GM19328 (cell line): Measurements from ENCODE around the gene CASZ1.

ENCODE experiments used
- ATAC-seq: cut with Tn5 transposase; IDR thresholded peaks from one replicate; pipeline ENCODE4 v1.9.1; 2021; ENCODE audit warnings: mild to moderate bottlenecking, moderate library complexity; ENCODE audit not compliant: unreplicated experiment

The CASZ1 gene

DNA sequence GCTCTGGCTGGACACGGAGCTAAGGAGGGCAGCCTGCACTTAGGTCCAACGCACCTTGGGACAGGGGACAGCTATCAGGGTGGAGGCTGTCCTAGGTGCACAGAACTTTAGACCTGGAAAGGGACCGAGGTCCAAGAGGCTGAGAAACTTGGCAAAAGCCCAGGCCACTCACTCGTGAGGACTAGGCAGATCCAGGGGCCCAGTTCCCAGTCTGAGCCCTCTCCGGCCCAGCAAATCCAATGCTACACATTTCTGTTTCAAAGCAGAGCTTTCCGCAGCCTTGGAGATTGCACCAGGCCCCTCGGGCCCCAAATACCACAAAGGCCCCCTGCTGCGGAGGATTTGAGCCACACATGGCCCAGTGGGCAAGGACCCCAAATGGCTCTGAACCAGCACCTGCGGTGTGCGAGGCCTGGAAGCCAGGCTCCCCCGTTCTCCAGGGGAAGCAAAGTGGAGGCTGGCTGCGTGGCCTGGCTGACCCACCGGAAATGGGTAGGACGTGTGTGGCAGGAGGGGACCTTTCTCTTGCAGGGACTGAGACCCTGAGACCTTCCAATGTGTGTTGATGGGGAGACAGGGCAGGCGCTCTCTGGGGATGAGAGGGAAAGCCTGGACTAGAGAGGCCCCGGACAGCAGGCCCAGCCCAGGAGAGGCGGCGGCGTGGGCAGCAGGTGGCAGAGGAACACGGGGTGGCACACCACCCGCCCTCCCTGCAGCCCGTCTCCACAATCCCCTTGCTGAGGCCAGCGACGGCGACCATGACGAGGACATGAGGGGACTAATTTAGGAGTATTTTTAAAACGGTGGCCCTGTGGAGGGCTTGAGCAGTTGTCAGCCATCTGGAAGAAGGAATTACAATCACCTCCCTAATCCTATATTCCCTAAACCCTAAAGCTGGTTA is 118.7 kb downstream of the CASZ1 start:
- no peak for ATAC-seq

GRCh38 chr1:10676963-10677362 is 119.5 kb downstream of the CASZ1 start:
- ATAC-seq: no peak

- ATAC-seq: no peak
Observed at GRCh38 chr1:10675813-10676212, 120.6 kb downstream of the CASZ1 start.

- ATAC-seq: no peak
Observed at GRCh38 chr1:10674700-10675609, 121.5 kb downstream of the CASZ1 start.

GRCh38 chr1:10674222-10674621 is 122.2 kb downstream of the CASZ1 start:
- no peak for ATAC-seq

GRCh38 chr1:10673109-10673711 is 123.2 kb downstream of the CASZ1 start:
- no peak for ATAC-seq

- no peak for ATAC-seq
Observed at GRCh38 chr1:10672343-10673050, 123.9 kb downstream of the CASZ1 start.

- ATAC-seq: no peak
Observed at GRCh38 chr1:10671622-10672342, 124.7 kb downstream of the CASZ1 start.

DNA sequence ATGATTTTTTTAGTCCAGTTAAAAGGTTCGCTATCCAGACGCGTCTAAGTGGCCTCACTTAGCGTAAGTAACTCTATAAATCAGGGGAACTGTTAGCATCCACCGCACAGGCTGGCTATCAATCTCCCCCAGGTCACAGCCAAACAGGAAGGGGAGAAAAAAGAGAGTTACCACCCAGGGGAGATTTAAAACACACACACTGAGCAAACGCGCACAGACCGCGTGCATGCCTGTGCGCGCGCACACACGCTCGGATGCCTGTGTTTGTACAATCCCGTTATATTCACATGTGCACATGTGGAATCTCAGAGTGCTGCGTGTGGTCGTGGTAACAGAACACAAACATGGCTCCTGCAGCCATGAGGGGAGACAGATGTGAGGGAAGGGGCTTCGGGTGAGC is 125.4 kb downstream of the CASZ1 start:
- ATAC-seq: no peak

GRCh38 chr1:10670190-10670589 is 126.3 kb downstream of the CASZ1 start:
- ATAC-seq: no peak

GRCh38 chr1:10669570-10669969 is 126.9 kb downstream of the CASZ1 start:
- ATAC-seq: no peak

GRCh38 chr1:10667861-10668761 is 128.3 kb downstream of the CASZ1 start:
- ATAC-seq: no peak

DNA sequence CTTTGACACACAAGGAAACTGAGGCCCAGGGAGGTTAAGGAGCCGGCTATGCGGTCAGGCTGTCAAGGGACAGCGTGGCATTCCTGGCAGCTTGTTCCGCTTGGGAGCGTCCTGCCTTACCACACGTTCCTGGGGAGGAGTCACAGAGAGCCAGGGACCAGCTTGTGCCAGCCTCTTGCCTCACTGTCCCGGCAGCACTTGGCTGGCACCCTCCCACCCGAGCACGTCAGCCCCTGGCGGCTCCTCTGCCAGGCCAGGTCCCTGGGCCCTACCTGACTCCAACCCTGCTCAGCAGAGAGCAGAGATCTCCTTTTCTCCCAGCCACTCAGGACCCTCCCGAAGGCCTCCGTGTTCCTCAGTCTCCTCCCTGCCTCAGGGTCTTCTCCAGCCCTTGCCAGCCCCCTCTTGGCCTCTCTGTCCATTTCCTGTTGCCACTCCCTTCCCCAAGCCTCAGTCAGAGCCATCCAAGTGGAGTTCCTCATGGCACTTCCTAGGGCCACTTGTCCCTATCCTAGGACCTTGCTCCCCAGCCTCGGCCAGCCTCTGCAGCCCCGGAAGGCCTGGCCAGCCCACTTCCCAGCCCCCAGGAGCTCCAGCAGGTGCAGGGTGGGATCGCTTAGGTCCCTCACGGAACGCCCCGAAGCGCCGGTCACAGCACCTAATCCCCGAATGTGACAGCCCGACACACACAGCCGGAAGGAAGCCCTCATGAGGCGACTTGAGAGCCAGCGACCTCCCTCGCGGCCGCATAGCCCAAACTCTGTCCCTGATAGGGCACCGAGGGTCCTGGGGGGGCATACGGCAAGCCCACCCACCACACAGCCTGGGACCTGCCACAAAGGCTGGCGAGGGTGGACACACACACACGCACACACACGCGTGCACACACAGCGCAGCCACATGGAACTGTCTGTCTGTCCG is 130.3 kb downstream of the CASZ1 start:
- ATAC-seq: no peak

DNA sequence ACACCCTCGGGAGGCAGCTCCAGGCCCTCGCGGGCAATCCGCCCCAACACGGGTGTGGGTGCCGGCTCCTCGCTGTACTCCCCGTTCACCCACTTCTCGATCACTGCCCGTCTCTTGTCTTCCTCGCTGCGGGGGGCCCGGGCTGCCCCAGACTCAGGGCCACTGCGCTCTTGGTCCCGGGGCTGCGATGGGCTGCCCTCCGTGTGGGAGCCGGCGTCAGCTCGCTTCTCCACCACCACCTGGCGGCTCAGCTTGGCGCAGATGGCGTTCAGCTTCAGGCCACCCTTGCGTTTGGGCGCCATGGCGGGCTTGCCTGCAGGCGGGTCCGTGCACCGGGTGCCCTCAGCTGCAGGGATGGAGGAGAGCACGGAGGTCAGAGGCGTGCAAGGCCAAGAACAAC is 131.2 kb downstream of the CASZ1 start:
- ATAC-seq: no peak

GRCh38 chr1:10664251-10664650 is 132.2 kb downstream of the CASZ1 start:
- no peak for ATAC-seq

GRCh38 chr1:10663678-10664035 is 132.8 kb downstream of the CASZ1 start:
- no peak for ATAC-seq

GRCh38 chr1:10662824-10663677 is 133.4 kb downstream of the CASZ1 start:
- ATAC-seq: no peak
